Measurements from ENCODE around the gene NAA40.

The NAA40 gene

DNA sequence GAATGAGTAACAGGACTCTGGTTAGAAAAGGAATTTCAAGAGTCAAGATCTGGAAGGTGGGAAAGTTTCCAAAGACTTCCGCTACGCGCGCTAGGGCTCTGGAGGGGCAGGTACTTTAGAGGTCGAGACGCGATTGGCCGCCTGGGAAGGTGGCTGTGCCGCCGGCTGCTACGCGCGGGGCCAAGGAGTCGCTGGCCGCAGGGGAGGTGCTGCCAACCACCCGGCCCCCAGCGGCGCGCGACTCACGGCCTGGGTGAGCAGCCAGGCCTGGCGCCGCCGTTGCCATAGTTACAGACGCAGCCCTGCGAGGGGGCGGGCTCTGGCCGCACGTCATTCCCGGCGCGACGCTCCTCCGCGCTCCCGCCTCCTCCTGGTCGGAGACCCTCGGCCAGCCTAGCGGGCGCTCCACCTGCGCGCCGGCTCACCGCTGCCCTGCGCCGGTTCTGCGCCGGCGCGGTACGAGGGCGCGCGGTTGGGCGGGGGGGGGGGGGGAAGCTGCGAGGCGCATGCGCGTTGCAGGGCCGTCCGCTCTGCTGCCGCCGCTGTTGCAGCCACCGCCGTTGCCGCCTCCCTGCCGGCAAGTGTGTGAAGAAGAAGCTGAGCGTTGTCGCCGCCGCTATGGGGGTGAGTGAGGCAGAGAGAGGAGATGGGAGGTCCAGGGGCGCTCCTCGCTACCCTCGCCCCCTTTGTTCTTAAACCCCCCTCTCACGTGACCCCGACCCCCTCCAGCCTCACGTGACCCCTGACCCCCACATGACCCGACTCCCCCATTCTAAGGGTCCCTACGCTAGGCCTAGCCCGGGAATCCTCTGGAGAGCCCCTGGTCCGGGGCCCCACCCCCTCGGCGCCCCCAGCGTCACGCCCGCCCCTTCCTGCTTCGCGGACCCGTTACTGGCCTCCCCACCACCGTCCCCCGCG, at the start of gene NAA40:
Gene NAA40, plus strand, starts transcription at position 524 of the 918 bp plus-strand sequence. Its CDS starts 95 bp downstream, at position 619.
- TF ChIP-seq, protein P1, sequence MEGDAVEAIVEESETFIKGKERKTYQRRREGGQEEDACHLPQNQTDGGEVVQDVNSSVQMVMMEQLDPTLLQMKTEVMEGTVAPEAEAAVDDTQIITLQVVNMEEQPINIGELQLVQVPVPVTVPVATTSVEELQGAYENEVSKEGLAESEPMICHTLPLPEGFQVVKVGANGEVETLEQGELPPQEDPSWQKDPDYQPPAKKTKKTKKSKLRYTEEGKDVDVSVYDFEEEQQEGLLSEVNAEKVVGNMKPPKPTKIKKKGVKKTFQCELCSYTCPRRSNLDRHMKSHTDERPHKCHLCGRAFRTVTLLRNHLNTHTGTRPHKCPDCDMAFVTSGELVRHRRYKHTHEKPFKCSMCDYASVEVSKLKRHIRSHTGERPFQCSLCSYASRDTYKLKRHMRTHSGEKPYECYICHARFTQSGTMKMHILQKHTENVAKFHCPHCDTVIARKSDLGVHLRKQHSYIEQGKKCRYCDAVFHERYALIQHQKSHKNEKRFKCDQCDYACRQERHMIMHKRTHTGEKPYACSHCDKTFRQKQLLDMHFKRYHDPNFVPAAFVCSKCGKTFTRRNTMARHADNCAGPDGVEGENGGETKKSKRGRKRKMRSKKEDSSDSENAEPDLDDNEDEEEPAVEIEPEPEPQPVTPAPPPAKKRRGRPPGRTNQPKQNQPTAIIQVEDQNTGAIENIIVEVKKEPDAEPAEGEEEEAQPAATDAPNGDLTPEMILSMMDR (IDR thresholded peaks at IDR 0.05) = no peak

DNA sequence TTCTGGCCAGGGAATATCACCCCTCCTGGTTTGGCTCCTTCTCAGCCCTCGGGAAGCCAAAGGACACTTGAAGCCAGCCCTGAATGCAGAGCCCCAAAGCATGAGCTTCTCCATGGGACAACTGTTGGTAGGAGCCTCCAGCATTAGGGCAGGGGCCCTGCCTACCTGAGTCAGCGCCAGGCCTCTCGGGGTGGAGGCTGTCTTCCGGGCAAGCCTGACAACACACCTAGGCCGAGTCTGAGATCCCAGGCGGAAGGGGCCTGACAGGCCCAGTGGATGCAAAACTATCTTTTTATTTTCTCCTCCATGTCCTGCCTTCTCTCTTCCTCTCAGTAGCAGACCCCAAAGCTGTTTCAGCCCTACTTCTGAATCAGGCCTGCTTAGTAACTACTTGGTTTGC, 49.5 kb upstream of the NAA40 start:
- TF ChIP-seq, protein P1 (IDR thresholded peaks at IDR 0.05) = no peak

DNA sequence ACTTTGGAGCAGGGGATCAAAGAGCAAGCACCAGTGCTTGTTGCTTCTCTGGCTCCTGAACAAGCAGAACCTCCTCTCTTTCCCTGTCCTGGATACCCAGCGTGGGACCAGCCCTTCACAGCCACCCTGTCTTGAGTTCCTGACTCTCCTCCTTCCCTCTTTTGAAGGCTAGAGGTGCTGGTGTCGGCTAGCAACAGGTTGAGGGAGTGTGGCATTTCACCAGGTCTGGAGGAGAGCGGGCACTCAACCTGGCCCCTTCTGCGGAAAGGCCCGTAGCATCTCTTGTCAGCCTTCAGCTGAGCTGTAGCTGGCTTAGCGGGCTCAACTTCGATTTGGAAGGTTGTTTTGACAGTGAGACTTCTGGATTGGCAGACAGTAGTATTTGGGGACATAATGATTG, 48.4 kb upstream of the NAA40 start:
- TF ChIP-seq, protein P1 (IDR thresholded peaks at IDR 0.05) = no peak

DNA sequence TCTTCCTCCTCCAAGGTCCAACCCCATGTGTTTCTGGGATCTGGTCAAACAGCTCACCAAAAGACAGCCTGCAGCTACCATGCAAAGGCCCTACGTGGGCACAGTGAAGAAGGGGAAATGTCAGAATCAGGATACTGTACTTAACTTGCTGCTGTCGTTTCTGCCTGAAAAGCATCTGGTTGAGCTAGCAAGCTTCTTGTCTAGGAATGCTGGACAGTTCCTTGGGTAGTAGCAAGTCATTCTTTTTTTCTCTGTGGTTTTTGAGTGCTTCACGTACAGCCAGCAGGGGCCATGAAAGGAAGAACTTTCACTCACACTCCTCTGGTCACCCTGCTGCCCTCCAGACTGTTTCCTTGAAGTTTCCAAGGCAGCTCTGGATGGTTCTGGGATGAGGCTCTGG, 46.6 kb upstream of the NAA40 start:
- TF ChIP-seq, protein P1 (IDR thresholded peaks at IDR 0.05) = no peak

DNA sequence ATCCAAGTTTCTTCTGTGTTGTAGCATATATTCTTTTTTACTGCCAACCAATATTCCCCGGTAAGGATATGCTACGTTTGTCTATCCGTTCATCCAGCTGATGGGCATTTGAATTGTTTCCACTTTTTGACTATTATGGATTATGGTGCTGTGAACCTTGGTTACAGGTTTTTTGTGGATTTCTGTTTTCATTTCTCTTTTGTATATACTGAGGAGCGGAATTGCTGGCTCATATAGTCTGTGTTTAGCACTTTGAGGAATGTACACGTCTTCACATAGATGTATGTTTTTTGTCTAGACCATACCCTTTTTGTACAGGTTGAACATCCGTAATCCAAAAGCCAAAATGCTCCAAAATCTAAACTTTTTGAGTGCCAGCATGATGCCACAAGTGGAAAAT, 45.4 kb upstream of the NAA40 start:
- TF ChIP-seq, protein P1 (IDR thresholded peaks at IDR 0.05) = no peak

DNA sequence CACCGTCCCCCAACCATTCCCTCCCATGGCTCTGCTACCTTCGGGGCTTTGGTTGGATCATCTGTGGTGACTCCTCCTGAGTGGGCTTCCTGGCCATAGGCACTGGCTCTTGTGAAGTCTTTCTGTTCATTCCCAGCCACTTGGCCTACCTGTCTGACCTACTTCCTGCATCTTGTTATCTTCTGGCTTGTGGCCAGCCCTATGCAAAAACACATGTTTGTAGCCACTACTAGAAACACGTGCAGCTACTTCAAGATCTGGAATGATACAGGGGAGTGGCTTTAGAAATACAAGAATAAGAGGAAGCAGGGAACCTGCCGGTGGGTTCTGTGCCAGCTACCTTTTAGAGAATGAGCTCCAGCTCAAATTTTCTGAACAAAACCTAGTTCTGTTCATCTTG, 42.7 kb upstream of the NAA40 start:
- TF ChIP-seq, protein P1 (IDR thresholded peaks at IDR 0.05) = no peak

DNA sequence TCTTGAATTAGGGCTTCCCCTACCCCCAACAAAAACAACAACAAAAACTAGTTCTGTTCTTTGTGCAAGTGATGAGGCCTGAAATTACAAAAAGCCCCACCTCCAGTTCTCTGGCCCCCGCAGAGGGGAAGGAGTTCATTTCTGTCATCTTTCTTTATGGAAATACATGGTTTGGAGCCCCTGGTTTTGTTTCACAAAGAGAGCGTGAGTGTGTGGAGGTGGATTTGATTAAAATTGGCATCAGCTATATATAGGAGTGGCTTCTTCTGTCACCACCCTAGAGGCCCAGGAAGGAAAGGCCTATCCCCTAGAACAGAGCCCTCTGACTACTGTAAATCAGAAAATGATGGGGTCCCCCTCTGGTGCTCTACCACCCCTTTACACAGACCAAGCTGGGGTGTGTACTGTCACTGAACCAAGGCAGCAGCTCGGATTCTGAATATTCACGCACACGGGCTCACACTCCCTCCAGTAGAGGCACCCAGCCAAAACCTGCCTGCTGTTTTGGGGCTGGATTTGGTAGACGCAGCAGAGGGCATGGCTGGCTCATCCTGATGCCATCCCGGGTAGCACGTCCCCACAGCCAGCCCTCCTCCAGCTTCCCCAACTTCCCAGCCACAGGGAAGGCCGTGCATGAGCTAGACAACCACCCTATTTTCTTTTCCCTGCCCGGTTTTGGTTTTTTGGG, 41.2 kb upstream of the NAA40 start:
- TF ChIP-seq, protein P1 (IDR thresholded peaks at IDR 0.05) = no peak

Data from LNCAP (cell line).